OCI-LY1 (cell line): ENCODE measurements around the gene GLI3.

Experiments
- H2AFZ ChIP-seq: fragments of 200-600 bp; sonication (generic), shearing (Covaris generic); 2 replicates; pipeline ENCODE4 v1.6.0; 2014; ENCODE audit warnings: antibody characterized with exemption, mild to moderate bottlenecking, low read length
- H3F3A ChIP-seq: fragments of 200-600 bp; sonication (generic), shearing (Covaris generic); 2 replicates; pipeline ENCODE4 v1.6.0; 2014; ENCODE audit warnings: mild to moderate bottlenecking, antibody characterized with exemption, low read length, moderate library complexity; ENCODE audit not compliant: insufficient read depth
- H3K27ac ChIP-seq: fragments of 200-600 bp; sonication (generic); 2 replicates; pipeline ENCODE4 v1.5.1; 2014; ENCODE audit warnings: low read length, mixed run types, mild to moderate bottlenecking, low read depth; ENCODE audit not compliant: poor library complexity, severe bottlenecking
- H3K27me3 ChIP-seq: fragments of 200-600 bp; sonication (generic); 2 replicates; pipeline ENCODE4 v1.6.0; 2014; ENCODE audit warnings: antibody characterized with exemption, mild to moderate bottlenecking, low read length, moderate library complexity; ENCODE audit not compliant: insufficient read depth
- H3K36me3 ChIP-seq: fragments of 200-600 bp; sonication (generic); 2 replicates; pipeline ENCODE4 v1.6.1; 2014; ENCODE audit warnings: mild to moderate bottlenecking, antibody characterized with exemption, low read length, moderate library complexity, mixed read lengths; ENCODE audit not compliant: insufficient read depth
- H3K4me1 ChIP-seq: fragments of 200-600 bp; sonication (generic); 2 replicates; pipeline ENCODE4 v1.5.1; 2014; ENCODE audit warnings: mild to moderate bottlenecking, low read length, moderate library complexity; ENCODE audit not compliant: insufficient read depth, severe bottlenecking
- H3K4me2 ChIP-seq: fragments of 200-600 bp; sonication (generic), shearing (Covaris generic); 2 replicates; pipeline ENCODE4 v1.6.1; 2014; ENCODE audit warnings: low read length
- H3K4me3 ChIP-seq: fragments of 200-600 bp; sonication (generic); 2 replicates; pipeline ENCODE4 v1.5.1; 2014; ENCODE audit warnings: low read length, low read depth, mild to moderate bottlenecking, mixed read lengths; ENCODE audit not compliant: poor library complexity, severe bottlenecking
- H3K79me2 ChIP-seq: fragments of 200-600 bp; shearing (Covaris generic); 2 replicates; pipeline ENCODE4 v1.6.1; 2016; ENCODE audit warnings: mixed run types, low read length, mixed read lengths; ENCODE audit not compliant: insufficient read depth
- H3K9ac ChIP-seq: fragments of 200-600 bp; sonication (generic), shearing (Covaris generic); 2 replicates; pipeline ENCODE4 v1.6.1; 2014; ENCODE audit warnings: mild to moderate bottlenecking, low read length, mixed read lengths
- H3K9me2 ChIP-seq: fragments of 200-600 bp; sonication (generic), shearing (Covaris generic); 2 replicates; pipeline ENCODE4 v1.6.1; 2014; ENCODE audit warnings: low read depth, mild to moderate bottlenecking, low read length, mixed read lengths
- H3K9me3 ChIP-seq: fragments of 200-600 bp; shearing (Covaris generic); 2 replicates; pipeline ENCODE4 v1.6.1; 2014; ENCODE audit warnings: low read length, mixed read lengths
- H4K20me1 ChIP-seq: fragments of 200-600 bp; sonication (generic), shearing (Covaris generic); 2 replicates; pipeline ENCODE4 v1.6.0; 2016; ENCODE audit warnings: mild to moderate bottlenecking, low read length; ENCODE audit not compliant: insufficient read depth
- EZH2 ChIP-seq: fragments of 200-600 bp; sonication (generic), shearing (Covaris generic); IDR thresholded peaks from 2 replicates; pipeline ENCODE4 v1.8.0; 2017; ENCODE audit warnings: borderline replicate concordance, mixed run types, mild to moderate bottlenecking, antibody characterized with exemption, low read length, moderate library complexity, mixed read lengths
- TF ChIP-seq, protein P1 (sequence below): fragments of 200-600 bp; sonication (generic), shearing (Covaris generic); IDR thresholded peaks from 2 replicates; pipeline ENCODE4 v1.5.1; 2017; ENCODE audit warnings: mild to moderate bottlenecking, antibody characterized with exemption, low read length, moderate library complexity, mixed read lengths

Gene GLI3

DNA sequence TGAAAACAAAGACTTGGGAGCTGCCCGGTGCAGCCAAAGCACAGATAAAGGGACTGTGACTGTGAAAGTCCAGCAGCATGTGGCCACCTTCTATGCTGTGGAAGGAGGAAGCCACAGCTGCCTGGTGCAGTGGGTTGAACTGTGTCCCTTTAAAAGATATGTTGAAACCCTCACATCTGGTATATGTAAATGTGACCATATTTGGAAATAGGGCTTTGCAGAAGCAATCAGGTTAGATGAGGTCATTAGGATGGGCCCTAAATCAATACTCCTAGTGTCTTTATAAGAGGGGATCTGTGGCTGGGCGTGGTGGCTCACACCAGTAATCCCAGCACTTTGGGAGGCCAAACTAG is 136.9 kb downstream of the GLI3 start:
- Histone ChIP-seq H3K4me2 (no peak overlapping the region), H3K27me3 (no peaks in the 10 kb centered on the region), H3K4me1 (no peaks in the 10 kb centered on the region), H3K4me3 (no peak overlapping the region), H3K36me3 (no peaks in the 10 kb centered on the region), H3F3A (no peaks in the 10 kb centered on the region), H3K79me2 (no peaks in the 10 kb centered on the region), H2AFZ (no peak overlapping the region), H3K9me2 (no peaks in the 10 kb centered on the region), H3K27ac (no peak overlapping the region), H3K9ac (no peak overlapping the region), H4K20me1 (no peaks in the 10 kb centered on the region), H3K9me3 (no peaks in the 10 kb centered on the region)
- TF ChIP-seq EZH2: no peak
- TF ChIP-seq, protein P1, sequence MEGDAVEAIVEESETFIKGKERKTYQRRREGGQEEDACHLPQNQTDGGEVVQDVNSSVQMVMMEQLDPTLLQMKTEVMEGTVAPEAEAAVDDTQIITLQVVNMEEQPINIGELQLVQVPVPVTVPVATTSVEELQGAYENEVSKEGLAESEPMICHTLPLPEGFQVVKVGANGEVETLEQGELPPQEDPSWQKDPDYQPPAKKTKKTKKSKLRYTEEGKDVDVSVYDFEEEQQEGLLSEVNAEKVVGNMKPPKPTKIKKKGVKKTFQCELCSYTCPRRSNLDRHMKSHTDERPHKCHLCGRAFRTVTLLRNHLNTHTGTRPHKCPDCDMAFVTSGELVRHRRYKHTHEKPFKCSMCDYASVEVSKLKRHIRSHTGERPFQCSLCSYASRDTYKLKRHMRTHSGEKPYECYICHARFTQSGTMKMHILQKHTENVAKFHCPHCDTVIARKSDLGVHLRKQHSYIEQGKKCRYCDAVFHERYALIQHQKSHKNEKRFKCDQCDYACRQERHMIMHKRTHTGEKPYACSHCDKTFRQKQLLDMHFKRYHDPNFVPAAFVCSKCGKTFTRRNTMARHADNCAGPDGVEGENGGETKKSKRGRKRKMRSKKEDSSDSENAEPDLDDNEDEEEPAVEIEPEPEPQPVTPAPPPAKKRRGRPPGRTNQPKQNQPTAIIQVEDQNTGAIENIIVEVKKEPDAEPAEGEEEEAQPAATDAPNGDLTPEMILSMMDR: no peak

DNA sequence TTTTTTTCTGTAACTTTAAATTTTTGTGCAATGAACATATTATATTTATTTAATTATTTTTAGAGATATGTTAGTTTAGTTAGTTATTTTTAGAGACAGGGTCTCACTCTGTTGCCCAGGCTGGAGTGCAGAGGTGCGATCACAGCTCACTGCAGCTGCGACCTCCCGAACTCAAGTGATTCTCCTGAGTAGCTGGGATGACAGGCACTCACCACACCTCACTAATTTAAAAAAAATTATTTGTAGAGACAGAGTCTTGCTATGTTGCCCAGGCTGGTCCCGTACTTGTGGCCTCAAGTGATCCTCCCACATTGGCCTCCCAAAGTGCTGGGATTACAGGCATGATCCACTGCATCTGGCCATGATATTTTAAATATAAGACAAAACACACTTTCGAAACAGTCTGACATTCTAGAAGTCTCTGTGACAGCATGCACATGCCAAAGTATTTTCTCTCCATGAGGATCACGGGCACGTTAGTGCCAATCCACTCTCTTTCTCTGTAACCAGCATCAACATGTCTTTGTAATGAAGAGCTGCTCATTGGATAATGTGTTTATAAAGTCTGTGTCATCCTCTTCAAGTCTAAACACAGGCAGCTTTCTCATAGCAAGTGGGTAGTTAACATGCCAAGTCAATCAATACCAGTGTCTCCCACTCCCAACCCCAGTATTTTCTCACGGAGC is 137.4 kb downstream of the GLI3 start:
- Histone ChIP-seq H4K20me1 (no peaks in the 10 kb centered on the region), H2AFZ (no peak overlapping the region), H3K27ac (no peak overlapping the region), H3K9me2 (no peaks in the 10 kb centered on the region), H3K9me3 (no peaks in the 10 kb centered on the region), H3K27me3 (no peaks in the 10 kb centered on the region), H3K4me1 (no peaks in the 10 kb centered on the region), H3F3A (no peaks in the 10 kb centered on the region), H3K4me2 (no peak overlapping the region), H3K4me3 (no peak overlapping the region), H3K36me3 (no peaks in the 10 kb centered on the region), H3K79me2 (no peaks in the 10 kb centered on the region), H3K9ac (no peak overlapping the region)
- TF ChIP-seq, protein P1: no peak
- TF ChIP-seq EZH2: no peak

DNA sequence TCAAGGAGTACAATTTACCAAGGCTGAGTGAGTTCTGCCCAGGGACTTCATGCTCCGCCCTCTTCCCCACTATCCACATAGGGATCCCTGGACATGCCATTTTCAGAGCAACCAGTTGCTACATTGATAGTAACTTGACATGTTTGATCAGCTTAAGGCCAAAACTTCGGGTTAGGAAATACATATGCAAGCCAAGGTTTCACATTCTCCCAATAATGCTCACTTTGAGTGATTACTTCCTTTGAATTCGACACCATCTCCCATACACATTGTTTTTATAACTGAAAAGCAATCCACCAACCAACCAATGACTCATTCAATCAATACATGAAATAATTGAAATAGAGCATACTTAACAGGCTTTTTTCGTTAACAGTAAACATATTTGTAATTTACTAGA is 137.9 kb downstream of the GLI3 start:
- no peaks in the 10 kb centered on the region for H3K4me1 ChIP-seq
- H3K79me2 ChIP-seq: no peaks in the 10 kb centered on the region
- H2AFZ ChIP-seq: no peak overlapping the region
- H4K20me1 ChIP-seq: no peaks in the 10 kb centered on the region
- H3K27ac ChIP-seq: no peak overlapping the region
- no peaks in the 10 kb centered on the region for H3K27me3 ChIP-seq
- H3K36me3 ChIP-seq: no peaks in the 10 kb centered on the region
- H3K4me2 ChIP-seq: no peak overlapping the region
- H3K9ac ChIP-seq: no peak overlapping the region
- H3F3A ChIP-seq: no peaks in the 10 kb centered on the region
- TF ChIP-seq EZH2: no peak
- TF ChIP-seq, protein P1: no peak
- H3K4me3 ChIP-seq: no peak overlapping the region
- H3K9me3 ChIP-seq: no peaks in the 10 kb centered on the region
- H3K9me2 ChIP-seq: no peaks in the 10 kb centered on the region
